IPS-15b (cell line): ENCODE results near the gene CCDC81.
"Not testable (repeated sequence)": the region's sequence is repeated elsewhere in the genome, so short reads cannot be mapped to it uniquely, and the experiment has no call there.

Source experiments
- H3K27me3 ChIP-seq: one replicate; pipeline ENCODE4 v1.6.1; 2013; ENCODE audit warnings: low read length; ENCODE audit not compliant: control insufficient read depth, insufficient read depth
- H3K36me3 ChIP-seq: one replicate; pipeline ENCODE4 v1.6.1; 2013; ENCODE audit warnings: low read length; ENCODE audit not compliant: control insufficient read depth, insufficient read depth
- H3K4me1 ChIP-seq: one replicate; pipeline ENCODE4 v1.6.1; 2013; ENCODE audit warnings: mild to moderate bottlenecking, low read length; ENCODE audit not compliant: control insufficient read depth, insufficient read depth
- H3K4me3 ChIP-seq: one replicate; pipeline ENCODE4 v1.5.1; 2013; ENCODE audit warnings: low read depth, low read length
- H3K9ac ChIP-seq: one replicate; pipeline ENCODE4 v1.6.1; 2013; ENCODE audit warnings: low read depth, mild to moderate bottlenecking, low read length
- H3K9me3 ChIP-seq: one replicate; pipeline ENCODE4 v1.6.1; 2013; ENCODE audit warnings: mild to moderate bottlenecking, low read length; ENCODE audit not compliant: control insufficient read depth, insufficient read depth

CCDC81 gene

DNA sequence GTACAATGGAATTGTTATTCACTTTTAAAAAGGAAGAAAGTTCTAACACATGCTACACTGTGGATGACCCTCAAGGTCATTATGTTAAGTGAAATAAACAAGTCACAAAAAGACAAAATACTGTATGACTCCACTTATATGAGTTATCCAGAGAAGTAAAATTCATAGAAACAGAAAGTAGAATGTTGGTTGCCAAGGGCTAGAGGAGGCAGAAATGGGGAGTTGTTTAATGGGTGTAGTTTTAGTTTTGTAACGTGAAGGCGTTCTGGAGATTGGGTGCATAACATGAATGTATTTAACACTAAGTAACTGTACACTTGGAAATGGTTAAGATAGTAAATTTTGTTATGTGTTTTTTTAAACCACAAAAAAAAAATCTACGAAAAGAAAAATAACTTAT is 43.8 kb downstream of the CCDC81 start:
- Histone ChIP-seq H3K9me3 (no peaks in the 10 kb centered on the region), H3K27me3 (no peaks in the 10 kb centered on the region), H3K9ac (no peak overlapping the region), H3K36me3 (no peaks in the 10 kb centered on the region), H3K4me3 (no peak overlapping the region), H3K4me1 (no peaks in the 10 kb centered on the region)

DNA sequence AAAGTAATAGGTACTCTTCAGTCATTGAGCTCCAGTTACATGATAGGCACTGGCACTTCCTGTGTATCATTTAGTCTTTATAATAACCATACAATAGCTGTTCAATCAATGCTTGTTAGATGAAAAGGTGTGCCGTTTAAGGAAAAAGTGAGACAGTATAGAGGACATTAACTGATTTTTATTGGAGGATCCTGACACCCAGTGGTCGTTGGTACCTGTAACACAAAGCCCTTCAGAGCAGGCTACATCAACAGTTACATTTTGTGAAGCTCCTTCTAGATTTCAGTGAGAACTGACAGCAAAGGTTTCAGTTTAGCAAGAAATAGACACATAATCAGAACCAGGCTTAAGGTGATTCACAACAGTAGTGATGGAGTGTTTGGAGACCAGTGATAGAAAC is 44.2 kb downstream of the CCDC81 start:
- Histone ChIP-seq H3K9ac (no peak overlapping the region), H3K4me1 (no peaks in the 10 kb centered on the region)

GRCh38 chr11:86421946-86422345 is 47.3 kb downstream of the CCDC81 start:
- Histone ChIP-seq H3K4me1 (no peaks in the 10 kb centered on the region), H3K9ac (no peak overlapping the region), H3K9me3 (no peaks in the 10 kb centered on the region), H3K27me3 (no peaks in the 10 kb centered on the region), H3K36me3 (no peaks in the 10 kb centered on the region), H3K4me3 (no peak overlapping the region)

More for the DNA sequence above, 44.2 kb downstream of the CCDC81 start:
- Histone ChIP-seq H3K27me3 (no peaks in the 10 kb centered on the region), H3K36me3 (no peaks in the 10 kb centered on the region), H3K9me3 (no peaks in the 10 kb centered on the region), H3K4me3 (no peak overlapping the region)

DNA sequence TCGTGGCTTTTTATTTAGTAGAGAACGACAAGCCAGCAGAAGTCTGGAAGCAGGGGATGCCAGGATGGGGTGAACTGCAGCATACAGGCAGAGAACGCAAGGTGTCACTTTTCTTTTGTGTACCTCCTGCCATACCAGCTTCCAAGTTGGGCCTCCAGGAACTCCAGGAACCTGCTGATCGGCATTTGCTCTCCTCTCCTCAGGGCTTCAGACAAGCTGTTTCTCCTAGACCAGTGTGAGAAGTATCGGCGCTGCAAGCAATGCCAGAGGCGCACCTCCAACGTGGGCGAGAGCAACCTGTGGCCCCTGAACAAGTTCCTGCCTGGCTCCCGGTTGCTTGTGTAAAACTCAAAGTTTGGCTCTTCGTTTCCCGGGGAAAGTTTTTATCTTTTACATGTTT is 47.7 kb downstream of the CCDC81 start:
- no peaks in the 10 kb centered on the region for H3K9me3 ChIP-seq
- no peaks in the 10 kb centered on the region for H3K4me1 ChIP-seq
- no peak overlapping the region for H3K9ac ChIP-seq
- H3K36me3 ChIP-seq: no peaks in the 10 kb centered on the region
- no peak overlapping the region for H3K4me3 ChIP-seq
- no peaks in the 10 kb centered on the region for H3K27me3 ChIP-seq

- H3K9ac ChIP-seq, H3K4me1 ChIP-seq, H3K9me3 ChIP-seq, H3K36me3 ChIP-seq, H3K27me3 ChIP-seq, H3K4me3 ChIP-seq: not testable (repeated sequence)
Measured at GRCh38 chr11:86423488-86423887, 48.8 kb downstream of the CCDC81 start.

GRCh38 chr11:86427441-86427840 is 52.8 kb downstream of the CCDC81 start:
- no peaks in the 10 kb centered on the region for H3K4me1 ChIP-seq
- no peaks in the 10 kb centered on the region for H3K27me3 ChIP-seq
- H3K9me3 ChIP-seq: no peaks in the 10 kb centered on the region
- no peak overlapping the region for H3K9ac ChIP-seq
- H3K4me3 ChIP-seq: no peak overlapping the region
- H3K36me3 ChIP-seq: no peaks in the 10 kb centered on the region

GRCh38 chr11:86431258-86431657 is 56.6 kb downstream of the CCDC81 start:
- H3K36me3 ChIP-seq: no peaks in the 10 kb centered on the region
- no peak overlapping the region for H3K9ac ChIP-seq
- H3K9me3 ChIP-seq: no peaks in the 10 kb centered on the region
- no peaks in the 10 kb centered on the region for H3K27me3 ChIP-seq
- no peak overlapping the region for H3K4me3 ChIP-seq
- no peaks in the 10 kb centered on the region for H3K4me1 ChIP-seq

- not testable (repeated sequence) for H3K9me3 ChIP-seq, H3K4me3 ChIP-seq, H3K36me3 ChIP-seq, H3K27me3 ChIP-seq, H3K4me1 ChIP-seq, H3K9ac ChIP-seq
Measured at GRCh38 chr11:86433361-86434095, 58.8 kb downstream of the CCDC81 start.

DNA sequence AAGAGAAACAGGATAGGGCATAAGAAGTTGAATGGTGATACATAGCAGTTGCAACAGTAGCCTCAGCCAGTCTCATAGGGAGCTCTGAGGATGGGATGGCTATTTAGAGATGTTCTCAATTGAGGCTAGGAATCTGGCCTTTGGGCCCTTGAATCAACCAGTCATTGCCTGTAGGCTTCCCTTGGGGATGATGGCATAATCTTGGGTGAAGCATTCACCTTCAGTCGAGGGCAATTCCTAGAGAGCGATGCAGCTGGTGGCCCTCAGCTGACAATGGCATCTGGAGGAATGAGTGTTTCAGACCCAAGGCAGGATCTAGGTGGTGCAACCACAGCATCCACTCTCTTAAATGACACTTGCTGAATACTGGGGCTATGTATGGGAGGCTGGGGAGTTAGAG is 61.0 kb downstream of the CCDC81 start:
- Histone ChIP-seq H3K9ac (no peak overlapping the region), H3K9me3 (no peaks in the 10 kb centered on the region), H3K4me1 (no peaks in the 10 kb centered on the region), H3K4me3 (no peak overlapping the region), H3K27me3 (no peaks in the 10 kb centered on the region), H3K36me3 (no peaks in the 10 kb centered on the region)

- no peaks in the 10 kb centered on the region for H3K4me1 ChIP-seq
Measured at GRCh38 chr11:86438685-86439084, 64.0 kb downstream of the CCDC81 start.

DNA sequence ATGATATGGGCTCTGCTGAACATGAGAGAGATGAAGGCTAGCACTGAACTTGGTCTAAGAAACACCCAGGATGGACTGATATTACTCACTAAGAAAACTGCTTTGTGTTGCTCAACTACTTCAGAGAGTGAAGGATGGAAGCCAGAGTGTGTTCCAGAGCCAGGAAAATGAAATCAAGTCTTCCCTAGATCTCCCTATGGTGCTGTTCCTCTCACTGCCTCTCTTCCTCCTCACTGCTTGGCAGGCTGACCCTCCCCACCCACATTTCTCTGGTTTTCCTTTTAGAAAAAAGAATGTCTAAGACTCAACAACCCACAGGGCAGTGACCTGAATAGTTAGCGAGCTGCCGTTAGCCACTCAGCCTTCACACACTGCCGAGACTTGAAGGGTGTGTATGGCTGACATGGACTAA is 65.6 kb downstream of the CCDC81 start:
- no peak overlapping the region for H3K9ac ChIP-seq
- H3K36me3 ChIP-seq: no peaks in the 10 kb centered on the region
- H3K4me3 ChIP-seq: no peak overlapping the region
- no peaks in the 10 kb centered on the region for H3K27me3 ChIP-seq
- H3K9me3 ChIP-seq: no peaks in the 10 kb centered on the region
- no peaks in the 10 kb centered on the region for H3K4me1 ChIP-seq

More at GRCh38 chr11:86438685-86439084, 64.0 kb downstream of the CCDC81 start:
- no peaks in the 10 kb centered on the region for H3K36me3 ChIP-seq
- no peaks in the 10 kb centered on the region for H3K9me3 ChIP-seq
- no peaks in the 10 kb centered on the region for H3K27me3 ChIP-seq
- no peak overlapping the region for H3K9ac ChIP-seq
- H3K4me3 ChIP-seq: no peak overlapping the region

DNA sequence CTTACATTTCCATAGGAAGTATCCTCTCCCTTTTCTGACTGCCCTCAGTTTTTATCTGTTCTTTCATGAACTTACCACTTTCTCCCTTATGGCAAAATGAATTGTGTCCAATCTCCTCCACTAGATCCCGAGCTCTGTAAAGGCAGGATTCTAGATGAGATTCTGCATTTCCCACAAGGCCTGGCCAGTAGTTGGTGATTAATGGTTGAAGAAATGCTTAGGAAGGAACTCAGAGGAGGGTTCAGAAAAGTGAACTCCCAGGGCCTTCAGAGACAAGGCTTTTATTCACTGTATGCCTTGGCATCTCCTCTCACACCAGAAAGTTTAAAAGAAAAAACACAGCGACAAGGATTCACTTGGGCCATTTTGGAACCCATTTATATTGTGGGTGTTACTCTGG is 66.2 kb downstream of the CCDC81 start:
- Histone ChIP-seq H3K4me1 (no peaks in the 10 kb centered on the region), H3K27me3 (no peaks in the 10 kb centered on the region), H3K9ac (no peak overlapping the region), H3K36me3 (no peaks in the 10 kb centered on the region), H3K9me3 (no peaks in the 10 kb centered on the region), H3K4me3 (no peak overlapping the region)
